Measurements from ENCODE around the gene SRA1.

Gene SRA1

DNA sequence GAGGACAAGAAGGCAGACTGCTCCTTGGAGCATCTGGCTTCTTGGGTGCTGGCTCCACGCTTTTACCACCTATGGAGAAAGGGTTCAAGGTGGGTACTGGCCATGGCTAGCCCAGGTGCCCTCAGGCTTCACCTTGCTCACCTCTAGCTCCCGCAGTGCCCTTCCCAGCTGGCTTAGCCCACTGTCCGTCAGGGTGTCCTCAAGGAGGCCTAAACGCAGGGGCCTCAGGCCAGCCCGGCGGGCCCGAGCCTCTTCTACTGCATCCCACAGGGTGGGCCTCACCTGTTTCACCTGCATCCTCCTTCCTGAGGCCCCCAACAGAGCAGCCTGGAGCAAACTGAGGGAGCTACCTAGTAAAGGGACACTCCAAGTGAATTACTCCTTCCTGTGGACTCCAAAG lies 16.4 kb upstream of the SRA1 start:
- Histone ChIP-seq H2AK5ac (ENCODE audit: low read length, severe bottlenecking) (peak overlapping the region; percentile 37), H3K36me3 (ENCODE audit: control insufficient read depth in 1 of 2, insufficient read depth in 2 of 2, low read depth in 1 of 2, low read length in 2 of 2) (peaks cover 10 to 15% of the 10 kb centered on the region in 2 experiments), H3K4me3 (ENCODE audit: insufficient read depth in 1 of 2, low read depth in 1 of 2, low read length in 2 of 2) (no peak overlapping the region), H3K4me2 (ENCODE audit: low read length, poor library complexity, severe bottlenecking) (no peak overlapping the region), H2BK12ac (ENCODE audit: low read length in 2 of 2) (no peak overlapping the region), H3K27ac (ENCODE audit: low read length, poor library complexity, severe bottlenecking) (peak overlapping the region; percentile 13), H3K79me1 (replicated peaks; ENCODE audit: low read length, poor library complexity, severe bottlenecking) (peaks cover 4% of the 10 kb centered on the region), H2BK5ac (ENCODE audit: low read depth, low read length, poor library complexity, severe bottlenecking) (no peak overlapping the region), H2AFZ (ENCODE audit: low read depth, low read length) (no peak overlapping the region), H2BK15ac (ENCODE audit: low read depth, poor library complexity, severe bottlenecking) (no peak overlapping the region), H4K8ac (ENCODE audit: low read length) (no peak overlapping the region), H3K4me1 (ENCODE audit: control insufficient read depth, insufficient read depth, low read depth, low read length) (peaks cover 2% of the 10 kb centered on the region), H3K23ac (ENCODE audit: low read length in 2 of 2) (no peak overlapping the region), H3K9ac (ENCODE audit: low read length) (no peak overlapping the region), H3K9me3 (ENCODE audit: control insufficient read depth, low read length) (no peaks in the 10 kb centered on the region), H3K14ac (ENCODE audit: low read length in 2 of 2) (no peak overlapping the region), H3K4ac (ENCODE audit: low read depth in 1 of 2, low read length in 2 of 2) (no peak overlapping the region), H3K18ac (ENCODE audit: low read depth in 1 of 2, low read length in 2 of 2) (peak overlapping the region in 1 of 2 experiments; percentile 3), H2BK120ac (ENCODE audit: low read depth, low read length) (no peak overlapping the region), H4K91ac (ENCODE audit: low read length) (no peak overlapping the region), H3K27me3 (ENCODE audit: control insufficient read depth in 1 of 2, insufficient read depth in 1 of 2, low read length in 2 of 2) (no peaks in the 10 kb centered on the region)
- WGBS: 79% methylated on average over 7 of the region's 7 CpGs
- no peak for DNase-seq

DNA sequence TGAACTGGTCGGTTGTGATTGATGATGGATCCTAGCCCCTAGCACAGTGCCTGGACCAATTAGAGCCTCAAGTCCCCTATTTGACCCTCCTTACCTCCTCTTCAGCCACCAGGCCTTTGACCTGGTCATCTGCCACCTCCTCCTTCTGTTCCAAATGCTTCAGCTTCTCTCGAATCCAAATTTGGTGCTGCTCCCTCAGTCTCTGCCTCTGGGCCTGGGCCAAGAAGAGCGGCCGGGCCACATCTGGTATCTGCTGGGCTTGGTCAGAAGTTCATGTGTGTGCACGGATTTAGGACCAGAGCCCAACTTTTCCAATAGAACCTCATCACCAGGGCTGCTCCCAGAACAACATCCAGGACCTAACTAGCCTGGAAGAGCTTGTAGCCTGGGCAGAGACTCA lies 13.8 kb upstream of the SRA1 start:
- Histone ChIP-seq H4K91ac (ENCODE audit: low read length) (no peak overlapping the region), H3K27ac (ENCODE audit: low read length, poor library complexity, severe bottlenecking) (no peak overlapping the region), H4K8ac (ENCODE audit: low read length) (no peak overlapping the region), H3K27me3 (ENCODE audit: control insufficient read depth in 1 of 2, insufficient read depth in 1 of 2, low read length in 2 of 2) (no peaks in the 10 kb centered on the region), H2BK5ac (ENCODE audit: low read depth, low read length, poor library complexity, severe bottlenecking) (no peak overlapping the region), H3K4me1 (ENCODE audit: control insufficient read depth, insufficient read depth, low read depth, low read length) (peaks cover 17% of the 10 kb centered on the region), H2BK12ac (ENCODE audit: low read length in 2 of 2) (no peak overlapping the region), H3K9me3 (ENCODE audit: control insufficient read depth, low read length) (no peaks in the 10 kb centered on the region), H3K4me2 (ENCODE audit: low read length, poor library complexity, severe bottlenecking) (no peak overlapping the region), H3K9ac (ENCODE audit: low read length) (no peak overlapping the region), H3K36me3 (ENCODE audit: control insufficient read depth in 1 of 2, insufficient read depth in 2 of 2, low read depth in 1 of 2, low read length in 2 of 2) (peaks cover 34 to 40% of the 10 kb centered on the region in 2 experiments), H2AK5ac (ENCODE audit: low read length, severe bottlenecking) (no peak overlapping the region), H3K4ac (ENCODE audit: low read depth in 1 of 2, low read length in 2 of 2) (no peak overlapping the region), H3K14ac (ENCODE audit: low read length in 2 of 2) (no peak overlapping the region), H3K23ac (ENCODE audit: low read length in 2 of 2) (no peak overlapping the region), H2AFZ (ENCODE audit: low read depth, low read length) (no peak overlapping the region), H2BK120ac (ENCODE audit: low read depth, low read length) (no peak overlapping the region), H2BK15ac (ENCODE audit: low read depth, poor library complexity, severe bottlenecking) (no peak overlapping the region), H3K79me1 (replicated peaks; ENCODE audit: low read length, poor library complexity, severe bottlenecking) (peaks cover 28% of the 10 kb centered on the region), H3K18ac (ENCODE audit: low read depth in 1 of 2, low read length in 2 of 2) (no peak overlapping the region), H3K4me3 (ENCODE audit: insufficient read depth in 1 of 2, low read depth in 1 of 2, low read length in 2 of 2) (no peak overlapping the region)
- no peak for DNase-seq
- WGBS: 96% methylated on average over 4 of the region's 5 CpGs

DNA sequence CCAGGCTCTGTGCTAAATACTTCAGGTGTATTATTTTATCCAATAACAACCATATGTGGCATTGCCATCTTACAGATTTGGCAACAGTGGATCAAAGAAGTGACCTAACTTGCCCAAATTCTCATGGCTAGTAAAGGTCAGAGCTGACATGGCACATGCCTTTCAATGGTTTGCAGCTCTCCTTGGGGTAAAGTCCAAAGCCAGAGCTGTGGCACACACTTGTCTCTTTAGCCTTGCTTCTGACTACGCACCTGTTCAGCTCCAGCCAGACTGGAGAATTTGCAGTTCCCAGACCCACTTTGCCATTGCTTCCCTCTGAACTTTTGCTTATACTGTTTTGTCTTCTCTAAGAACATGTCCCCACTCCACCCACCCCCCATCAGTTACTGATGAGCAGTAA lies 13.2 kb upstream of the SRA1 start:
- no peak overlapping the region for H3K9ac ChIP-seq (ENCODE audit: low read length)
- no peak overlapping the region for H2BK15ac ChIP-seq (ENCODE audit: low read depth, poor library complexity, severe bottlenecking)
- no peak overlapping the region for H3K18ac ChIP-seq (ENCODE audit: low read depth in 1 of 2, low read length in 2 of 2)
- peaks cover 20% of the 10 kb centered on the region for H3K4me1 ChIP-seq (ENCODE audit: control insufficient read depth, insufficient read depth, low read depth, low read length)
- no peak overlapping the region for H3K4ac ChIP-seq (ENCODE audit: low read depth in 1 of 2, low read length in 2 of 2)
- no peak overlapping the region for H2BK5ac ChIP-seq (ENCODE audit: low read depth, low read length, poor library complexity, severe bottlenecking)
- H4K91ac ChIP-seq (ENCODE audit: low read length): no peak overlapping the region
- no peaks in the 10 kb centered on the region for H3K9me3 ChIP-seq (ENCODE audit: control insufficient read depth, low read length)
- H3K4me3 ChIP-seq (ENCODE audit: insufficient read depth in 1 of 2, low read depth in 1 of 2, low read length in 2 of 2): no peak overlapping the region
- H3K27ac ChIP-seq (ENCODE audit: low read length, poor library complexity, severe bottlenecking): no peak overlapping the region
- 100% methylated on average over 1 of the region's 1 CpG for WGBS
- no peak overlapping the region for H3K4me2 ChIP-seq (ENCODE audit: low read length, poor library complexity, severe bottlenecking)
- no peak overlapping the region for H2BK12ac ChIP-seq (ENCODE audit: low read length in 2 of 2)
- DNase-seq: no peak
- no peak overlapping the region for H4K8ac ChIP-seq (ENCODE audit: low read length)
- no peak overlapping the region for H3K23ac ChIP-seq (ENCODE audit: low read length in 2 of 2)
- H3K27me3 ChIP-seq (ENCODE audit: control insufficient read depth in 1 of 2, insufficient read depth in 1 of 2, low read length in 2 of 2): no peaks in the 10 kb centered on the region
- H2BK120ac ChIP-seq (ENCODE audit: low read depth, low read length): no peak overlapping the region
- peaks cover 34 to 42% of the 10 kb centered on the region in 2 experiments for H3K36me3 ChIP-seq (ENCODE audit: control insufficient read depth in 1 of 2, insufficient read depth in 2 of 2, low read depth in 1 of 2, low read length in 2 of 2)
- no peak overlapping the region for H2AFZ ChIP-seq (ENCODE audit: low read depth, low read length)
- peaks cover 33% of the 10 kb centered on the region for H3K79me1 ChIP-seq (replicated peaks; ENCODE audit: low read length, poor library complexity, severe bottlenecking)
- H2AK5ac ChIP-seq (ENCODE audit: low read length, severe bottlenecking): no peak overlapping the region
- no peak overlapping the region for H3K14ac ChIP-seq (ENCODE audit: low read length in 2 of 2)

DNA sequence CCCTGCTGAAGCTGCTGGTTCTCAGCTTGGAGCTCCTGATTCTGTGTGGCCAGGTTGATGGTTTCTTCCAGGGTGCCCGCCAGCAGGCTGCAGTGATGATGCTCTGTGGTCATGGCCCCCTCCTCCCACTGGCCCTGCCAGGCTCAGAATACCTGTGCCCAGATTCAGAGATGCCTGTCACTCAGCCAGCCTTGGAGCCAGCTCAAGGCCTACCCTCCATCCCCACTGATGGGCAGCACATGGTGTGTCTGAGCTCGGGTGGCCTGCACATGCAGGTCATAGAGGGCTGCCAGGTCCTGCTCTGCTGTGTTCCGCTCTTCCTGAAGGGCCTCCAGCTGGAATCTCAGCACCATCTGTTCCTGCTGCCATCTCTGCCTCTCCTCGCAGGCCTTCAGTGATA lies 12.8 kb upstream of the SRA1 start:
- no peak for DNase-seq
- H3K36me3 ChIP-seq (ENCODE audit: control insufficient read depth in 1 of 2, insufficient read depth in 2 of 2, low read depth in 1 of 2, low read length in 2 of 2): peaks cover 34 to 42% of the 10 kb centered on the region in 2 experiments

More for the DNA sequence above, 12.8 kb upstream of the SRA1 start:
- no peak overlapping the region for H3K9ac ChIP-seq (ENCODE audit: low read length)
- H3K14ac ChIP-seq (ENCODE audit: low read length in 2 of 2): no peak overlapping the region
- H3K27me3 ChIP-seq (ENCODE audit: control insufficient read depth in 1 of 2, insufficient read depth in 1 of 2, low read length in 2 of 2): no peaks in the 10 kb centered on the region
- peaks cover 33% of the 10 kb centered on the region for H3K79me1 ChIP-seq (replicated peaks; ENCODE audit: low read length, poor library complexity, severe bottlenecking)
- H3K23ac ChIP-seq (ENCODE audit: low read length in 2 of 2): peak overlapping the region in 1 of 2 experiments; percentile 42
- no peak overlapping the region for H3K4me3 ChIP-seq (ENCODE audit: insufficient read depth in 1 of 2, low read depth in 1 of 2, low read length in 2 of 2)
- no peak overlapping the region for H3K4ac ChIP-seq (ENCODE audit: low read depth in 1 of 2, low read length in 2 of 2)
- over 99% methylated on average over 4 of the region's 4 CpGs for WGBS
- peaks cover 20% of the 10 kb centered on the region for H3K4me1 ChIP-seq (ENCODE audit: control insufficient read depth, insufficient read depth, low read depth, low read length)
- H3K4me2 ChIP-seq (ENCODE audit: low read length, poor library complexity, severe bottlenecking): no peak overlapping the region
- no peak overlapping the region for H2BK15ac ChIP-seq (ENCODE audit: low read depth, poor library complexity, severe bottlenecking)
- H3K9me3 ChIP-seq (ENCODE audit: control insufficient read depth, low read length): no peaks in the 10 kb centered on the region
- H2AFZ ChIP-seq (ENCODE audit: low read depth, low read length): no peak overlapping the region
- no peak overlapping the region for H3K18ac ChIP-seq (ENCODE audit: low read depth in 1 of 2, low read length in 2 of 2)
- H4K91ac ChIP-seq (ENCODE audit: low read length): no peak overlapping the region
- no peak overlapping the region for H4K8ac ChIP-seq (ENCODE audit: low read length)
- no peak overlapping the region for H2BK5ac ChIP-seq (ENCODE audit: low read depth, low read length, poor library complexity, severe bottlenecking)
- H2BK120ac ChIP-seq (ENCODE audit: low read depth, low read length): no peak overlapping the region
- H3K27ac ChIP-seq (ENCODE audit: low read length, poor library complexity, severe bottlenecking): no peak overlapping the region
- H2AK5ac ChIP-seq (ENCODE audit: low read length, severe bottlenecking): no peak overlapping the region
- no peak overlapping the region for H2BK12ac ChIP-seq (ENCODE audit: low read length in 2 of 2)
